ENCODE data around the gene VWA5A. TPM values are rescaled to one million over a fixed set of nuclear protein-coding genes. Genes with fewer than 3 reads are reported as not detected.

The VWA5A gene, protein sequence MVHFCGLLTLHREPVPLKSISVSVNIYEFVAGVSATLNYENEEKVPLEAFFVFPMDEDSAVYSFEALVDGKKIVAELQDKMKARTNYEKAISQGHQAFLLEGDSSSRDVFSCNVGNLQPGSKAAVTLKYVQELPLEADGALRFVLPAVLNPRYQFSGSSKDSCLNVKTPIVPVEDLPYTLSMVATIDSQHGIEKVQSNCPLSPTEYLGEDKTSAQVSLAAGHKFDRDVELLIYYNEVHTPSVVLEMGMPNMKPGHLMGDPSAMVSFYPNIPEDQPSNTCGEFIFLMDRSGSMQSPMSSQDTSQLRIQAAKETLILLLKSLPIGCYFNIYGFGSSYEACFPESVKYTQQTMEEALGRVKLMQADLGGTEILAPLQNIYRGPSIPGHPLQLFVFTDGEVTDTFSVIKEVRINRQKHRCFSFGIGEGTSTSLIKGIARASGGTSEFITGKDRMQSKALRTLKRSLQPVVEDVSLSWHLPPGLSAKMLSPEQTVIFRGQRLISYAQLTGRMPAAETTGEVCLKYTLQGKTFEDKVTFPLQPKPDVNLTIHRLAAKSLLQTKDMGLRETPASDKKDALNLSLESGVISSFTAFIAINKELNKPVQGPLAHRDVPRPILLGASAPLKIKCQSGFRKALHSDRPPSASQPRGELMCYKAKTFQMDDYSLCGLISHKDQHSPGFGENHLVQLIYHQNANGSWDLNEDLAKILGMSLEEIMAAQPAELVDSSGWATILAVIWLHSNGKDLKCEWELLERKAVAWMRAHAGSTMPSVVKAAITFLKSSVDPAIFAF
- total RNA-seq (2014; rRNA removed; shearing (Covaris generic)), result 1.1 and 2.1 TPM in 2 replicates

DNA sequence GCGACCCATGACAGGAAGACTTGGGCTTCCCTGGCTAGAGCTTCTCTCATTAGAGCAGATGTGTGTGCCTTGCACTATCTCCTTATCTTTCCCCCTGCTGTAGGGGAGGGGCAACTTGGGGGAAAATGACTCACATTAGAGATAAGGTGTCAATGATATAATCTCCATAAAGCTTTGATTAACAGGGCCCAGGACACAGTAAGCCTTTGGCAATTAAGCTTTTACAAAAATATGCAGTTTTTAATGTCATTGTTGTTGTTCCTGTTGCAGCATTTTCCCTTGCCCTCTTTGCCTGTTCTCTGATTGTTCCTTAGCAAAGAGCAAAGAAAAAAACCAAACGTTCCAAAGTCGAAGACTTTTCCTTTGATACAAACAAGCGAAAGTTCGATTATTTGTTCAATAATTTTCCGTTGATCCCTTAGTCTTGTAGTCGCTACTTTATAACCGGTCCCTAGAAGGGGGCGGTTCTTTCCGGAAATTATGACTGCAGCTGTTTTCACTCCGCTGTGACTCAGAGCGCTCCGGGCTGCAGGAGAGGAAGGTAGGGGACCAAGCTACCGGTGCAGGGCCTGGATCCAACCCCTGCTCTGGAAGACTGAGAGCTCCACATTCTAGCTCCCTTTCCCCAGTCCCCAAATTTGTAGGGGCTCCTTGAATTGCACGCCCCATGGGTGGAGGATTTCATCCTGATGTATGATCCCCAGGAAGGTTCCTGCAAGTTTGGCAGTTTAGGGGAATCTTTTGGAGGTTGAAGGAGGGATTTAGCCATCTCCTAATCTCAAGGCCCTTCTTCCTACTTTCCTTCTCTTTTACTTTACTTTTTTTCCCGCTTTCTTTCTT is at the start of gene VWA5A:
Gene VWA5A, plus strand, starts transcription at position 509 of the 840 bp plus-strand sequence. CDS start 2,062 bp downstream, outside the sequence.
- peak; percentile 43 for DNase-seq (ENCODE audit: low spot score)

DNA sequence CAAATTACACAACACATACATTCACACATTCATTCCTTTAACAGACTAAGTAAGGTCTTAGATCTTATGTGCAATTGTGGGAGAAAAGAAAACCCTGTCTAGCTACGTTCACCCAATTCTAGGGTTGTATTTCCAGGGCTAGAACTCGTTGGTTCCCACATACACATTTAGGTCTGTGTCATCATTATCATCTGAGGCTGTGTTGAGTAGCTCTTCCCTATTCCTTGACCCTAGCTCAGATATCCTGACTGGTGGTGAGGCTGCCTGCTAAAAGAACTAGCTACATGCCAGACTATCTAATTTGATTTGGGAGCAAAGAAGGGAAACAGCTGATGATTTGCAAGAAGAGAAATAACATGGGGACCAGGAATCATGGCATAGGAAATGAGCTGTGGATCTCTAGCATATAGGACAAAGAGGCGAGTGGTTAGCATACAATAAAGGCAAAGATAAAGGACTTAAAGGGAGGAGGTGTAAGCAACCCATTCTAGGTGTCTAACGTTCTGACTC is 46.6 kb upstream of the VWA5A start:
- no peak for DNase-seq (ENCODE audit: low spot score)

DNA sequence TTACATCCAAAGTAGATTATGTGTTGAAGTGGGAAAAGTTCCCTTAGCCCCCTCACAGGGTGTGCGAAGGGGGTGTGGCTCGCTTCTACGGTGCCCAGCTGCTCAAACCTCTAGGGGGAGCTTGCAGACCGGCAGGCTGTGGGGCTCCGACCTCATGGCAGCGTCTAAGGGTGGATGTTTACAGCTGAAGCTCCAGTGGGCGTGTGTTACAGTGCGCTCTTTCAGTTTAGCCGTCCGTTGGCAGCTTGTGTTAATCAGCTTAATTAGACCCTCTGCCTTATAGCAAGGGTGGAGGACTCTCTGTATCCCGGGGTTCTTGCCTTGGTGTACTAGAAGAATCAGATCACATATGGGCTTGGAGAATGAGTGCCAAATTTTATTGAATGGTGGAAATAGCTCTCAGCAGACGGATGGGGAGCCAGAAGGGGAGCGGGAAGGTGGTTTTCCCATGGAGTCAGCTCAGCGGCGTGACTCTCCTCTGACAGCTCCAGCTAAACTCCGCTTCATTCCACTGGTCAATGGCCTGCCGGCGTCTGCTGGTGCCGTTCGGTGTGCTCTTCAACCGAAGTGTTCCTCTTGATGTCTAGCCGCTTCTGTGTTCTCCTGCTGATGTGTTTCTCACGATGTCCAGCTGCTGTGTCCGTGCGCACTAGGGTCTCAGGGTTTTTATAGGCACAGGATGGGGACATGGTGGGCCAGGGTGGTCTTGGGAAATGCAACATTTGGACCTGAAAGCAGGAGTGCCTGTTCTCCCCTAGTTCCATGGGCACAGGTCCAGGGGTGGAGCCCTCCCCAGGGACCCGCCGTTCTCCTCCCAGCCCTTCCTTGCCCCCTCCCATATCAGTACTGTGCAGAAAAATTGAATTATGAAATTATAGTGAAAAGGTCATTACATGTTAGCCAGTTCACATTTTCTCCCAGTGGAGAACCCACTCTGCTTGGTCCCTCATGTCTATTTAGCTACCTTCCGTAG is 45.5 kb upstream of the VWA5A start:
- DNase-seq (ENCODE audit: low spot score), result peak; percentile 12

DNA sequence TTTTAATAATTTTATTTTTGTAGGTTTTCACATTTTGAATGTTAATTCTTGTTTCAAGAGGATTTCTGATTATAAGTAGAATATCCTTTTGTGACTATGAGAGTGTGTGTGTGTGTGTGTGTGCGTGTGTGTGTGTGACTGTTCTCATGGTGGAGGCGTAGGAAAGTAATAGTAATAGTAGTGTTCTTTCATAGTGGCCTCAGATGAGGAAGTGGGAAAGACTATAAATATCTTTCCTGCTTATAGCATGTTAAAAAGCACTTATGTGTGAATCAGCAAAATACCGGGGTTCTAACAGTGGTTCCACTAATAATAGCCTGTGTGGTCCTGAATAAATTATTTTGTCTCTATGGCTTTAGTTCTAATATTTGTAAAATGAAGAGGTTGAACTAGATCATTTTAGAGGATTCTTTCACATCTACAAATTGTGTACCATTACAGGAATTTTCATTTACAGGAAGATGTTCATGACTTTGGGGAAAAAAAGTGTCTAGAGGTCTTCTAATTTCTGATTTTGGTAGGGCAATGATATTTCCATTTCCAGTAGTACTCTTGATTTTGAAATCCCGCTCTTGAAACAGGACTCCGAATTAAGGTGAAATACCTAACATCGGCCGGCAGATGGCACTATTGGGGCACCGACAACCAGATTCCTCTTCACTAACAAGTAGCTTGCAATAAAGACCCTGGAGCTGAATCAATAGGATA is 44.2 kb upstream of the VWA5A start:
- peak; percentile 35 for DNase-seq (ENCODE audit: low spot score)

DNA sequence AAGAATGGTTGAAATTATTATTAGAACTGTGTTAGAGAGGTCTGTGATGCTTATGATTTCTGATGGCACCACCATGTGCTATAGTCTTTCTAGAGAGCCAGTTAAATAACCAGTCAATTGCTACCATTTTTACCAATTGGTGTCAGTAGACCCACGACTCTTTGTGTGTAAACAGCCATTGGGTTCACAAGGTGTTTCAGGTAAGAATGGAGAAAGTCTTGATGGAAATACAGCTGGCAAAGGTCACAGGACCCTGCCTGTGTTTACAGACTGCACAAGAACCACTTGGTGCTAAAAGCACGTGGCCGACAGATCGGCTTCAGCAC is 43.7 kb upstream of the VWA5A start:
- no peak for DNase-seq (ENCODE audit: low spot score)

DNA sequence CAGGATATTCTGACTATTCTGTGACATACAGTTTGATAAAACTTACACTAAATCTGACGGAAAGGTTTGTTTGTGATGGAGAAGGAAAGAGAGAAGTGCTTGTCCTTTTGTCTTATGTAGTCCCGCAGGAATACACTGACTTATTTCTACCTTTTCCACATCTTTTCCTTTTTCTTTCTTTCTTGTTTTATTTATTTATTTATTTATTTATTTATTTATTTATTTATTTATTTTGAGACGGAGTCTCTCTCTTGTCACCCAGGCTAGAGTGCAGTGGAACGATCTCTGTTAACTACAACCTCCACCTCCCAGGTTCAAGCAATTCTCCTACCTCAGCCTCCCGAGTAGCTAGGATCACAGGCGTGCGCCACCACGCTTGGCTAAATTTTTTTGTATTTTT is 43.1 kb upstream of the VWA5A start:
- no peak for DNase-seq (ENCODE audit: low spot score)

DNA sequence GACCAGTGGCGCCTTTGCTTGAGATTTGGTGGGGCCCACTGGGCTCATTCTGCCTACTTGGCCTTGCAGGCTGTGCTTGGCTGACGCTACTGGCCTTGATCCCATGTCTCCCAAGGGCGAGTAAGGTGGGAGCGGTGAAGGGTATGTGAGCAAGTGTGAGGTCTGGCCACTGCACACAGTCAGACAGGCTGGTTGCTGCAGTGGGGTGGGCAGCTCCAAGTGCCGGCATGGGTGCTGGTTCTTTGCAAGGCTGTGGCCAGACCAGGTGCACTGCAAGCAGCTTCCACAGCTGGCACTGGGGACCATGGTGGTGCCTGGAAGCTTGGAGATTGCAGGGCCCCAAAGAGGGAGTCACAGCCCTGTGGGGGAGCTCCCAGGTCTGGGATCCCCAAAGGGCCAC is 40.7 kb upstream of the VWA5A start:
- no peak for DNase-seq (ENCODE audit: low spot score)

DNA sequence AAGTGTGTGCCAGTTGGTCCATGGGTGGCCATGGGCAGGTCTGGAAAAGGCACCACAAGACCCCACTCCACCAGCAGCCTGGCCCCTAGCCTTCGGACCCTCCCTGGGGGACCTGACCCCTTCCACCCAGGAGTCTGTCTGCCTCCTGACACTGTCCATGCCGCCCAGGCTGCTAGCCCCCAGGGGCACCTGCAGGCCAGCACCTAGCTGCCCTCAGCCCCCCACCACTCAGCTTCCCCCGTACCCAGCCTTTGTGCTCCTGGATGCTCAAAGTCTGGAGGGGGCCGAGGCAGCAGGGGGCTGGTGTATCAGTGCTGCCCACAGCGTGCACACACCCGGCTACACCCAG is 39.8 kb upstream of the VWA5A start:
- DNase-seq (ENCODE audit: low spot score), result no peak

DNA sequence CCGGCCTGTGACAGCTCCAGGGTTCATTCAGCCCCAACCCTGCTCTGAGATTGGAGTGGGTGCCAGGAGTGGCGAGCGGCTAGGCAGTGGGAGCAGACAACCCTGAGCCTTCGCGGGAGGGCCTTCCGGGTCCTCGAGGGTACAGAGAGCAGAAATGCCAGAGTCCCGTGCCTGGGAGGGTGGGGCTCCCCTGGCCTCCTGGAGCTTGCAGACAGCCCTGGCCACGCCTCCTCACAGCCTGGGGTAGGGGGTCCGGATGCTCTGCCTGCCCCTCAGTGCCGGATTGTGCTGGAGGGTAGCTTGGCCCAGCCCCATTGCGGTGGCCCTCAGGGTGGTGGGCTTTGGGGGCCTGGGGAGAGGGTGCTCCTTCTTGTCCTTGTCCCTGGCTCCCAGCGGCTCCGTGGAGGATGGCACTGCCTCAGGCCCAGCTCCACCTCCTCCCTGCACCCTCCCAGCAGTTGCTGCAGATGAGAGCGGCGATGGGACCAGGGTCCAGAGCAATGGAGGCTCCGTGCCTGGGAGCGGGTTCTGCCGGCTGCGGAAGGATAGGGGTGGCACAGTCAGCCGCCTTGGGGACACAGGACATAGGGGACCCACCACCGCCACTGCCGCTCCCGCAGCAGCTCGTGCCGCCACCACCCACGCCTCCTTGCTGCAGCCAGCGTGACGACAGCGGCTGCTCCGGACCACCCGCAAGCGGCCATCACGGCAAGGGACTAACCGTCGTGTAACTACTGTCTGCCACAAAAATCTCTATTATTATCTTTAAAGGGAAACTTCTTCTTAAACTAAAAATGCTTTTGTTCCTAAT is 39.2 kb upstream of the VWA5A start:
- no peak for DNase-seq (ENCODE audit: low spot score)

DNA sequence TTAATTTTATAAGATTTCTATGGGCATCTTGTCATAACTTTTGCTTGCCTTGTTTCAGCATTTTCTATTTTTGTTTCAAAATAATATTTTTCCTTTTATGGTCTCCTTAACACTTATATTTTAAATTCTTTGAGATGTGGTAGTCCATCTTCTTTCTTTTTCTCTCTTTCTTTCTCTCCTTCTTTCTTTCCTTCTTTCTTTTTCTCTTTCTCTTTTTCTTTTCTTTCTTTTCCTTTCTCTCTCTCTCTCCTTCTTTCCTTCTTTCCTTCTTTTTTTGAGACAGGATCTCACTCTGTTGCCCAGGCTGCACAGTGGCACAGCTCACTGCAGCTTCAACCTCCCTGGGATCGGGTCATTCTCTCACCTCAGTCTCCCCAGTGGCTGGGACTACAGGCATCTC is 38.0 kb upstream of the VWA5A start:
- DNase-seq (ENCODE audit: low spot score), result no peak

DNA sequence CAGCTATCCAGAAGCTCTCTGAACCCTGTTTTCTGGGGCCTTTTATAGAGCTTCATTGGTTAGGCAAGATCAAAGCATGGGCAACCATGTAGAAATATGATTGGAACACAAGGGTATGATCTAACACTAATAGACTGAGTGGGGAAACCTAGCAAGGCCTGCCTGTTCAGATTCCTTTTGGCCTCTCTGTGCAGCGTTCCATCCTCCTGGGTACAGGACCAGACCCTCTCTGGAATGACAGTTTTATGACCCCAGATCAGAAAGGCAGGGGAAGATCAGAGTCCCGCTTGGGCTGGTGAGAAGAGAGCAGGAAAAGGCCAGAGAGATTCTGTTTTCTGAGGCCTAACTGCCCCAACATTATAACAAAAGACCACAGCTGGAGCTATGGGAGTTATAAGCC is 36.7 kb upstream of the VWA5A start:
- DNase-seq (ENCODE audit: low spot score), result no peak

DNA sequence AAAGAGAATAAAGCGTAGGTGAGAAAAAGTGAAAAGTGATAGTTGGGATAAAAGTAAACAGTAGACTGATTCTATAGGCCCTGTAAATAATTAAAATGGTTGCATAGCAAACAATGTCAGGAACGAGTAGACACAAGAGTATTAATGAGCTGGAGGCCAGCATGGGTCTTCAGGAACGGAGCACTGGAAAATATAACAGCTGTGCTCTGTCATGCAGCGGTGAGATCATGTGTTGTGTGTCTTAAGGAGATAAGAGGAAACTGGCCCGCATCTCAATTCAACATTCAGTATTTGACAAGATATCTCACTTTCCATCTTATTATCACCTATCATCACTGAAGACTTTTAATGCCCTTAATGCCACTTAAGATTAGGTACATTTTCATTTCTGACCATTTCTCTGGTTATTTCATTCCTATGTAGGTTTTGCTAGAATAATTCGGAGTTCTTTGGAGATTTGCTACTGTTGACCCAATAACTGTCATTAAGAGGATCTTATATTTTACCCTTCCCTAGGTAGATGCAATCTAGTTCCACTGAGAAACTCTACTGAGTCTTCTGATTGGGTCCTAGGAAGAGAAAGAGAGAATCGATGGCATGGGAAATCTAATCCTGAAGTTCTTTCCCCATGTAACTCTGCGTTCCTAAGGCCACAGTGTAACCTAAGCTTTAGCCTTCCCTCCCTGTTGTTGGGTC is 35.5 kb upstream of the VWA5A start:
- DNase-seq (ENCODE audit: low spot score), result no peak

DNA sequence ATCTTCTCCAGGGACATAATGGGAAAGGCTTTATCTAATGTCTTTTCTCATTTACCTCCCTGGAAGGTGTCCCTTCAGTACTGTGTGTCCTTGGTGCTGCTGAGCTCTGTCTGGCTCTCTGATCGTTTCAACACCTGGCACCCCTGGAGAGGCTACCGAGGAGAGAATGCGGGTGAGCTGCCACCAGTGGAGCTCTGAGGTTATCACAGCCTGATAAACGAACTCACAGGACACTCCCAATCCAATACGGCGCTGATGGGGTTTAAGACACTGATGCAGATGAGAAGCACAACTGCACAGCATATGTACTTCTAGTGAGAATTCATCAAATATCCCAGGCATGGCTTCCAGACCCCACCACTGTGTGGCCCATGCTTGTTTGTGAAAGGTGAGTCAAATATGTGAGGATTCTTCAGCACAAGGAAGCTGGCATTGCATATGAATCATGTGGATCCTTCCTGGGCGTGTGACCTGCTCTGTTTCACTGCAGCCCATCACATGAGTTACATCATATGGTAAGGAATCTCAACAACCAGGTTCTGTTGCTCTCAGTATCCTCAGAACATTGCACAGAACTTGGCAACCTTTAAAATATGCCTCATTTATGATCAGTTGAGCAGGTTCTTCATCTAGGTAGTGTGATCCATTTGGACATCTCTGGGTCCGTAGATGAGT is 34.8 kb upstream of the VWA5A start:
- DNase-seq (ENCODE audit: low spot score), result peak; percentile 4

DNA sequence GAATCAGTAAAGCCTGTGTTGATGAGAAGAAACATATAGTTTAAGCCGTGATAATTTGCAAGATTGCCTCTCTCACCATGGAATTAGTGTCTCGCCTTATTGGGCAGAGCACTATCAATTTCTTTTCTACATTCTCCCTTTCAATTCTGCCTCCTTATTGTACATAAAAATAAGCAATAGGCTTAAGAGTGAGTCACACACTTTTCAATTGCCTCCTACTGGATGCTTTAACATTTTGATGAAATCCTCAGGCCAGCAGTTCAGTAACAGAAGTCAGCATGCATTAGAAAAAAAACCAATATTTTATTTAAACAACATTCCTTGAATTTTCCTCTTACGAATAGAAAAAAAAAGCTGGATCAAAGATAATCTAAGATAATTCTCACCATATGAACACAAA is 33.8 kb upstream of the VWA5A start:
- no peak for DNase-seq (ENCODE audit: low spot score)

DNA sequence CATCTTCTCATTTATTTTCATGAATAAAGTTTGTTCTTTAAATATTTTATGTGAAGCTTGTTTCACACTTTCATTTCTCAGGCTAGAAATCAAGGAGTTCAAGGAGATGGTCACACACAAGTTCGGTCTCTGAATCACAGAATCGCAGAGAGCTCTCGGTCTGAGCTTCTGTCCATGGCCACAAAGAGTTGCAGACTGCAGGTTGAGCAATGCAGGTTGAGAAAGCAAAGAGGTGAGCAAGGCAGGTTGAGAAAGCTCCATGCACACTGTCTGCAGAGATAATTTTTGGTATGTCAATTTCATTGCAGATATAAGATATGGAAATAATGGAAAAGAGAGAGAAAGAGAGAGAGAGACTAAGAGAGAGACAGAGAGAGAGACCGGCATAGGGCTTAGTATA is 32.9 kb upstream of the VWA5A start:
- no peak for DNase-seq (ENCODE audit: low spot score)

DNA sequence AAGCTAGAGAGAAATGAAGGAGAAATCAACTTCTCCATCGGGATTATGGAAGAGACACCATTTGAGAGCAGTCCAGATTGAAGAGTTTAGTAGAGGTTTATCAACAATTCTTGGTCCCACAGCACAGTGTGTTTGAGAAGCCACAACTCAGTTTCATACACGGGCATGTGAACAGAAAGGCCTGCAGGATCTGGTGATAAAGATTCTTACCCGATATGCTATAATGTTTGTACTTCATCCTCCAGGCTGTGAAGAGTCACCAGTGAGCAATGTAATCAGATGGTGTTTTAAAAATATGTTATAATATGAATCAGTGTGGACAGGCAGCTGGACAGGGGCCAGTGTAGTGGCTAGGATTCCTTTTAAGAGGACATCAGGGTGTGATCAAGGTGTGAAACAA is 29.7 kb upstream of the VWA5A start:
- DNase-seq (ENCODE audit: low spot score), result peak; percentile 4

DNA sequence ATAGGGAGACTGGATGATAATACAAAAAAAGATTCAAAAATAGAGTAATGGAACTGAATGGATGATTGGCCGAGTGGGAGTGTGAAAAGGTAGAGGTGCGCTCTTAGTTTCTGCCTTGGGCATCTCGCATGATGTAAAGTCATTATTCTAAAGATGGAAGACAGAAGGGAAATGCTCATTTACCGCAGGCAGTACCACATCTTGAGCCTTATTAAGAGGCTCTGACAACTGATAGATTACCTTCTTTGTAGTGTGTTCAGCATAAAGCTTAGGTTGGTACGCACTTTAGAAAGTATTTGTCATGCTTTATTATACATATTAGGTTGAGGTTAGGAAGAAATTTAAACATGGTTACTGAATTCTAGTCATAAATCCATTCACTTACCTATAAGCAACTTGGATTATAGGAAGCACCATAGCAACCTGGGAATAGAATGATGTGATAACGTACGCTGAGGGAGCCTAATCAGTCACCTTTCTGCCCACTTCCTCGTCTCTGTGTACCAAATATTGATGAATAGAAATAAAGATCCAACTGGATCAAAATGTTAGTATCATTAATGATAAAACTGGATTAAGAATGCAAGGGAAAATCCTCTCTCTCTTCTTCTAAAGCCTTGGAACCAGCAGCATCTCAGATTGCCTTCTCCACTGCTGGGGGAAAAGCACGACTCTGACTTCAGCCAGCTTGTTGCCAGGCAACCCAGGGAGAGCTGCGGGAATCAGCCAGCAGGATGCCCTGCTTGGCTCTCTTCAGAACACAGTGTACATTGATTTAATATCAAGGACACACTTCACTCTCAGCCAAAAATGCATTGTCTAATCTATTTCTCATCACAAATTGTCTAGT is 29.0 kb upstream of the VWA5A start:
- no peak for DNase-seq (ENCODE audit: low spot score)

All from A172 (cell line).